GM13976 (cell line): Measurements from ENCODE around the gene YY2.

Experiments used
- DNase-seq: peaks from one replicate; pipeline ENCODE4 v3.0.0; 2012; ENCODE audit warnings: low spot score
- CTCF ChIP-seq: IDR thresholded peaks from 2 replicates; pipeline ENCODE4 v1.5.1; 2012; ENCODE audit warnings: borderline replicate concordance, mild to moderate bottlenecking; ENCODE audit not compliant: insufficient read depth; ENCODE audit errors: extremely low read depth, missing control alignments, control extremely low read depth
- in situ Hi-C: fragments of 300-500 bp; cut with MboI; formaldehyde crosslinking; loops from one replicate; pipeline ENCODE4 v1.12.0; 2022; ENCODE audit warnings: low sequenced_read_pairs, mixed read lengths, inconsistent platforms; ENCODE audit not compliant: unreplicated experiment

Gene YY2

GRCh38 chrX:21843179-21843578, 12.6 kb upstream of the YY2 start:
- no peak for TF ChIP-seq CTCF
- DNase-seq = no peak
- in situ Hi-C loops = no loop called here

DNA sequence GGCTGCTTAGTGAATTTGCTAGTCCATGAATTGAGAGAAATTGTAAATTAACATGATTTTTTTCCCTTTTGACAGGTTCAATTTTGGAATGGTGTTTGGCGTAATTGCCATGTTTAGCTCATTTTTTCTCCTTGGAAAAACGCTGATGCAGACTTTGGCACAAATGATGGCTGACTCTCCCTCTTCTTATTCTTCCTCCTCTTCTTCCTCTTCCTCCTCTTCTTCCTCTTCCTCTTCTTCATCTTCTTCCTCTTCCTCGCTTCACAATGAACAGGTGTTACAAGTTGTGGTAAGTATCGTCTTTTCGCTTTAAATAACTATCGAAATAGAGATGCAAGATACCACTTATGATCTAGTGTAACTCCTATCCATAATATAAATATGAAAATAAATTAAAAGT, 10.7 kb upstream of the YY2 start:
- no peak for DNase-seq
- no peak for TF ChIP-seq CTCF
- in situ Hi-C loops = no loop called here

DNA sequence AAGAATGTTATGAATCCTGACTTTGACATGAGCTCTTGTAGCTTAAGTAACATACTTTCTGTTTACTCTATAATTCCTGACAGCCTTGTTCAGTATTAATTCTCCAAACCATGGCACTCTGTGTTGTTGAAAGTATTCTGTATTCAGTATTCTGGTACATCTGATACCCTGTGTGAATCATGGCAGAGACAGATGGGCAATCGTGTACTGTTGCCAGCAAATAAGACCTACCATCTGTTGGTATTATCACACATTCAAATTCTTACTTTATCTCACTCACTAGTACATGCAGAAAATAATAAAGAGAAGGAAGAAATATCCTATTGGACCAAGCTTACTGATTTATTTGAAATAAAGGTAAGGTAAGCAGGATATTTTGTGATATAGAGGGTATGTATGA, 8.4 kb upstream of the YY2 start:
- in situ Hi-C loops = no loop called here
- no peak for TF ChIP-seq CTCF
- no peak for DNase-seq

- no peak for TF ChIP-seq CTCF
- in situ Hi-C loops = no loop called here
- no peak for DNase-seq
Observed at GRCh38 chrX:21853578-21853977, 2.2 kb upstream of the YY2 start.

DNA sequence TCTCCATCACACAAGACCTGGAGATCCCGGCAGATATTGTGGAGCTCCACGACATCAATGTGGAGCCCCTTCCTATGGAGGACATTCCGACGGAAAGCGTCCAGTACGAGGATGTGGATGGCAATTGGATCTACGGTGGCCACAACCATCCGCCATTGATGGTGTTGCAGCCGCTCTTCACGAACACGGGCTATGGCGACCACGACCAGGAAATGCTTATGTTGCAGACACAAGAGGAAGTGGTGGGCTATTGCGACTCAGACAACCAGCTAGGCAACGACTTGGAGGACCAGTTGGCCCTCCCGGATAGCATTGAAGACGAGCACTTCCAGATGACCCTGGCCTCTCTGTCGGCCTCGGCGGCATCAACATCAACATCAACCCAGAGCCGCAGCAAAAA, 717 bp downstream of the YY2 start:
- no peak for TF ChIP-seq CTCF
- DNase-seq = no peak
- in situ Hi-C loops = no loop called here

DNA sequence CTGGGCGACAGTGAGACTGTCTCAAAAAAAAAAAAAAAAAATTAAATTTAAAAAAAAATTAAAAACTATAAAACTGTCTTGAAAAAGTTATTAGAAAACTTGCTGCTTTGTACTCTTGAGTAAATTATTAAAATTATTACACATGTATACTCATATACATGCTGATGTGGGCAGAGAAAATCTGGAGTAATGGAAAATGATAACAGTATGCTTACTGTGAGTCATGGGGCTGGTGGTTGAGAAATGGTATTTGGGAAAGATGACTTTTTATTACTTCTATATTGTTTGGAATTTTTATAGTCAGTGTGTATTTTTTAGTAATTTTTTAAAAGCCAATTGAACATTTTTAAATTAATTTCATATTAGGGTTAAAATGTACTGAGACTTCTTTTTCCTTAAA, 7.5 kb downstream of the YY2 start:
- no peak for TF ChIP-seq CTCF
- no peak for DNase-seq
- in situ Hi-C loops = no loop called here

- in situ Hi-C loops = no loop called here
- no peak for DNase-seq
Observed at GRCh38 chrX:21865436-21865835, 9.6 kb downstream of the YY2 start.

More at GRCh38 chrX:21865436-21865835, 9.6 kb downstream of the YY2 start:
- no peak for TF ChIP-seq CTCF
